HepG2 (cell line): ENCODE data around the gene EHBP1. TPM values are rescaled to one million over a fixed set of nuclear protein-coding genes. Genes with fewer than 3 reads are reported as not detected.

Source experiments
- AGO1 ChIP-seq: fragments of 200-400 bp; formaldehyde crosslinking; IDR thresholded peaks from 2 replicates; pipeline ENCODE4 v1.6.1; 2017; ENCODE audit warnings: mild to moderate bottlenecking, low read depth, low read length, moderate library complexity; ENCODE audit not compliant: poor library complexity, severe bottlenecking
- ATF6 ChIP-seq: sonication (generic); formaldehyde crosslinking; conservative IDR thresholded peaks from 2 replicates; pipeline ENCODE4 v1.4.0; 2020; ENCODE audit warnings: missing genetic modification reagents
- BORCS8-MEF2B ChIP-seq: sonication (generic); formaldehyde crosslinking; IDR thresholded peaks from 2 replicates; pipeline ENCODE4 v1.8.0; 2022; ENCODE audit warnings: mild to moderate bottlenecking, missing genetic modification reagents
- IKZF1 ChIP-seq: fragments of 450-650 bp; IDR thresholded peaks from 2 replicates; pipeline ENCODE4 v1.7.1; 2016
- JUN ChIP-seq: sonication (generic); formaldehyde crosslinking; IDR thresholded peaks from 2 replicates; pipeline ENCODE4 v1.4.0; 2020; ENCODE audit warnings: mild to moderate bottlenecking, missing genetic modification reagents
- MBNL3 ChIP-seq: fragments of 250-450 bp; sonication (Bioruptor Pico); conservative IDR thresholded peaks from 2 replicates; pipeline ENCODE4 v1.8.0; 2022; ENCODE audit warnings: mild to moderate bottlenecking, inconsistent platforms
- RBAK ChIP-seq: sonication (generic); formaldehyde crosslinking; IDR thresholded peaks from 2 replicates; pipeline ENCODE4 v1.5.1; 2020; ENCODE audit warnings: mild to moderate bottlenecking, missing genetic modification reagents
- STAG1 ChIP-seq: sonication (generic); formaldehyde crosslinking; IDR thresholded peaks from 2 replicates; pipeline ENCODE4 v1.4.0; 2020; ENCODE audit warnings: missing genetic modification reagents
- U2AF2 ChIP-seq: fragments of 200-400 bp; formaldehyde crosslinking; IDR thresholded peaks from 2 replicates; pipeline ENCODE4 v1.6.1; 2017; ENCODE audit warnings: low read depth, mild to moderate bottlenecking, low read length
- ZFP37 ChIP-seq: sonication (generic); formaldehyde crosslinking; IDR thresholded peaks from 2 replicates; pipeline ENCODE4 v1.4.0; 2020; ENCODE audit warnings: missing genetic modification reagents, borderline replicate concordance
- ZFYVE20 ChIP-seq: sonication (generic); formaldehyde crosslinking; IDR thresholded peaks from 2 replicates; pipeline ENCODE4 v1.8.0; 2023; ENCODE audit warnings: low read depth, mild to moderate bottlenecking, moderate library complexity, missing genetic modification reagents, borderline replicate concordance
- ZNF136 ChIP-seq: sonication (generic); formaldehyde crosslinking; IDR thresholded peaks from 2 replicates; pipeline ENCODE4 v1.8.1; 2022; ENCODE audit warnings: low read depth, mild to moderate bottlenecking, moderate library complexity, missing genetic modification reagents
- ZNF496 ChIP-seq: sonication (generic); formaldehyde crosslinking; IDR thresholded peaks from 2 replicates; pipeline ENCODE4 v1.8.1; 2023; ENCODE audit warnings: mild to moderate bottlenecking, moderate library complexity, missing genetic modification reagents; ENCODE audit not compliant: insufficient replicate concordance
- ZNF503 ChIP-seq: sonication (generic); formaldehyde crosslinking; IDR thresholded peaks from 2 replicates; pipeline ENCODE4 v1.4.0; 2020; ENCODE audit warnings: missing genetic modification reagents
- ZNF549 ChIP-seq: sonication (generic); formaldehyde crosslinking; IDR thresholded peaks from 2 replicates; pipeline ENCODE4 v1.5.0; 2020; ENCODE audit warnings: missing genetic modification reagents
- ZNF562 ChIP-seq: sonication (generic); formaldehyde crosslinking; IDR thresholded peaks from 2 replicates; pipeline ENCODE4 v1.8.0; 2022; ENCODE audit warnings: missing genetic modification reagents, borderline replicate concordance
- ZNF564 ChIP-seq: sonication (generic); formaldehyde crosslinking; IDR thresholded peaks from 2 replicates; pipeline ENCODE4 v1.8.1; 2023; ENCODE audit warnings: mild to moderate bottlenecking, missing genetic modification reagents
- ZNF747 ChIP-seq: sonication (generic); formaldehyde crosslinking; IDR thresholded peaks from 2 replicates; pipeline ENCODE4 v1.8.1; 2023; ENCODE audit warnings: missing genetic modification reagents, mild to moderate bottlenecking, borderline replicate concordance
- ZSCAN22 ChIP-seq: sonication (generic); formaldehyde crosslinking; IDR thresholded peaks from 2 replicates; pipeline ENCODE4 v1.4.0; 2020; ENCODE audit warnings: mild to moderate bottlenecking, missing genetic modification reagents
- ZSCAN30 ChIP-seq: sonication (generic); formaldehyde crosslinking; IDR thresholded peaks from 2 replicates; pipeline ENCODE4 v1.5.0; 2020; ENCODE audit warnings: mild to moderate bottlenecking, missing genetic modification reagents
- polyA plus RNA-seq, 8 experiments: library from polyadenylated mRNA; depleted of rRNA in 3 of 8; stranded (reverse) in 7 of 8; unstranded in 1 of 8; fragments of >200 nt; fragmentation: Illumina TruSeq in 4 of 8; extraction: Trizol in 4 of 8; gene quantifications; 2 replicates each; pipeline versions ENCODE4 v1.2.1 to v1.2.3, GENCODE V29; 2011 to 2016; ENCODE audit warnings: low read depth in 4 of 8, missing spikeins in 1 of 8, mixed read lengths in 1 of 8; ENCODE audit not compliant: insufficient read depth in 1 of 8
- total RNA-seq, 5 experiments: library from RNA; depleted of rRNA; stranded (reverse); fragments of >200 nt; fragmentation: Illumina TruSeq; extraction: Trizol; gene quantifications; 2 replicates each; pipeline ENCODE4 v1.2.3, GENCODE V29; 2016; ENCODE audit warnings: low read depth in 1 of 5
- TF ChIP-seq, protein P1 (sequence below): sonication (generic); formaldehyde crosslinking; IDR thresholded peaks from 2 replicates; pipeline ENCODE4 v1.5.1; 2020; ENCODE audit warnings: mild to moderate bottlenecking, missing genetic modification reagents
- TF ChIP-seq, protein P2 (sequence below): sonication (generic); formaldehyde crosslinking; conservative IDR thresholded peaks from 2 replicates; pipeline ENCODE4 v1.8.0; 2022; ENCODE audit warnings: low read depth, missing genetic modification reagents

Gene EHBP1
- total and polyA plus RNA-seq, 2 of the 13 experiments (the other 11 are each of a cell fraction or from before 2014, with no cell fraction given), result 93.5 to 146 TPM

GRCh38 chr2:62774555-62775366 lies 69.2 kb downstream of the EHBP1 start (continued):
- TF ChIP-seq, protein P1, sequence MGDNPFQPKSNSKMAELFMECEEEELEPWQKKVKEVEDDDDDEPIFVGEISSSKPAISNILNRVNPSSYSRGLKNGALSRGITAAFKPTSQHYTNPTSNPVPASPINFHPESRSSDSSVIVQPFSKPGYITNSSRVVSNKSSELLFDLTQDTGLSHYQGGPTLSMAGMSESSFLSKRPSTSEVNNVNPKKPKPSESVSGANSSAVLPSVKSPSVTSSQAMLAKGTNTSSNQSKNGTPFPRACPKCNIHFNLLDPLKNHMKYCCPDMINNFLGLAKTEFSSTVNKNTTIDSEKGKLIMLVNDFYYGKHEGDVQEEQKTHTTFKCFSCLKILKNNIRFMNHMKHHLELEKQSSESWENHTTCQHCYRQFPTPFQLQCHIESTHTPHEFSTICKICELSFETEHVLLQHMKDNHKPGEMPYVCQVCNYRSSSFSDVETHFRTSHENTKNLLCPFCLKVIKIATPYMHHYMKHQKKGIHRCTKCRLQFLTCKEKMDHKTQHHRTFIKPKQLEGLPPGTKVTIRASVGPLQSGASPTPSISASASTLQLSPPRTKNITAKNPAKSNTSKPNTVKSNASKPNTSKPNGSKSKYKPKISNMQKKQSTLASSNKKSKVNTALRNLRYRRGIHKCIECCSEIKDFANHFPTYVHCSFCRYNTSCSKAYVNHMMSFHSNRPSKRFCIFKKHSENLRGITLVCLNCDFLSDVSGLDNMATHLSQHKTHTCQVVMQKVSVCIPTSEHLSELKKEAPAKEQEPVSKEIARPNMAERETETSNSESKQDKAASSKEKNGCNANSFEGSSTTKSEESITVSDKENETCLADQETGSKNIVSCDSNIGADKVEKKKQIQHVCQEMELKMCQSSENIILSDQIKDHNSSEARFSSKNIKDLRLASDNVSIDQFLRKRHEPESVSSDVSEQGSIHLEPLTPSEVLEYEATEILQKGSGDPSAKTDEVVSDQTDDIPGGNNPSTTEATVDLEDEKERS (CRISPR knock-in tag), result peak; percentile 83
- TF ChIP-seq ZNF496 (CRISPR knock-in tag), result no peak
- no peak for TF ChIP-seq ZNF562 (CRISPR knock-in tag)
- no peak for TF ChIP-seq BORCS8-MEF2B (CRISPR knock-in tag)
- TF ChIP-seq ATF6 (CRISPR knock-in tag), result no peak
- peak; percentile 86 for TF ChIP-seq STAG1 (CRISPR knock-in tag)
- TF ChIP-seq U2AF2, result no peak
- TF ChIP-seq ZFYVE20 (CRISPR knock-in tag), result no peak
- no peak for TF ChIP-seq RBAK (CRISPR knock-in tag)
- TF ChIP-seq ZFP37 (CRISPR knock-in tag), result no peak
- TF ChIP-seq MBNL3 (CRISPR knock-in tag), result no peak
- no peak for TF ChIP-seq ZNF503 (CRISPR knock-in tag)
- TF ChIP-seq ZSCAN30 (CRISPR knock-in tag), result no peak
- TF ChIP-seq ZNF136 (CRISPR knock-in tag), result no peak
- no peak for TF ChIP-seq AGO1
- no peak for TF ChIP-seq ZNF564
- TF ChIP-seq, protein P2, sequence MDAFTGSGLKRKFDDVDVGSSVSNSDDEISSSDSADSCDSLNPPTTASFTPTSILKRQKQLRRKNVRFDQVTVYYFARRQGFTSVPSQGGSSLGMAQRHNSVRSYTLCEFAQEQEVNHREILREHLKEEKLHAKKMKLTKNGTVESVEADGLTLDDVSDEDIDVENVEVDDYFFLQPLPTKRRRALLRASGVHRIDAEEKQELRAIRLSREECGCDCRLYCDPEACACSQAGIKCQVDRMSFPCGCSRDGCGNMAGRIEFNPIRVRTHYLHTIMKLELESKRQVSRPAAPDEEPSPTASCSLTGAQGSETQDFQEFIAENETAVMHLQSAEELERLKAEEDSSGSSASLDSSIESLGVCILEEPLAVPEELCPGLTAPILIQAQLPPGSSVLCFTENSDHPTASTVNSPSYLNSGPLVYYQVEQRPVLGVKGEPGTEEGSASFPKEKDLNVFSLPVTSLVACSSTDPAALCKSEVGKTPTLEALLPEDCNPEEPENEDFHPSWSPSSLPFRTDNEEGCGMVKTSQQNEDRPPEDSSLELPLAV (CRISPR knock-in tag), result no peak
- no peak for TF ChIP-seq JUN (CRISPR knock-in tag)
- TF ChIP-seq ZNF747 (CRISPR knock-in tag), result no peak
- no peak for TF ChIP-seq IKZF1
- TF ChIP-seq ZSCAN22, result no peak
- TF ChIP-seq ZNF549, result no peak
